ENCODE results near the gene CLCNKB.
"Not testable (repeated sequence)": the region's sequence is repeated elsewhere in the genome, so short reads cannot be mapped to it uniquely, and the experiment has no call there.

Gene CLCNKB

DNA sequence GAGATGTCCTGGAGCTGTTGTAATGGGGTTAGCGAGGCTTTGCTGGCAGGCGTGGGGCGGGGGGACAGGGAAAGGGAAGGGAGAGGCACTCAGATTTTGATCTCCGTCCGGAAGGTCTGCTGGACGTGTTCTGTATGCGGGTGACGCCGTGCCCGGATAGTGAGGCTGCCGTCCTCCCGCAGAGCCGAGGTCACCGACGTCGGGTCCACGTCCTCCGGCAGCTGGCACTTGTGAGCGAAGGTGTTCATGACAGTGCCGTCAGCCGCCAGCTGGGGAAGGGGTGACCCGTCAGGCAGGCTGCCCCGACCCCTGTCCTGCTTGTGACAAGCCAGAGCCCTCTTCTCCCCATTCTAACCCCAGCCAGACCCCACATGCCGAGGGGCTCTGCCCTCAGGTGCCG lies 28.1 kb upstream of the CLCNKB start:
- DNase-seq (ENCODE audit: low read depth, low spot score), result no peak

DNA sequence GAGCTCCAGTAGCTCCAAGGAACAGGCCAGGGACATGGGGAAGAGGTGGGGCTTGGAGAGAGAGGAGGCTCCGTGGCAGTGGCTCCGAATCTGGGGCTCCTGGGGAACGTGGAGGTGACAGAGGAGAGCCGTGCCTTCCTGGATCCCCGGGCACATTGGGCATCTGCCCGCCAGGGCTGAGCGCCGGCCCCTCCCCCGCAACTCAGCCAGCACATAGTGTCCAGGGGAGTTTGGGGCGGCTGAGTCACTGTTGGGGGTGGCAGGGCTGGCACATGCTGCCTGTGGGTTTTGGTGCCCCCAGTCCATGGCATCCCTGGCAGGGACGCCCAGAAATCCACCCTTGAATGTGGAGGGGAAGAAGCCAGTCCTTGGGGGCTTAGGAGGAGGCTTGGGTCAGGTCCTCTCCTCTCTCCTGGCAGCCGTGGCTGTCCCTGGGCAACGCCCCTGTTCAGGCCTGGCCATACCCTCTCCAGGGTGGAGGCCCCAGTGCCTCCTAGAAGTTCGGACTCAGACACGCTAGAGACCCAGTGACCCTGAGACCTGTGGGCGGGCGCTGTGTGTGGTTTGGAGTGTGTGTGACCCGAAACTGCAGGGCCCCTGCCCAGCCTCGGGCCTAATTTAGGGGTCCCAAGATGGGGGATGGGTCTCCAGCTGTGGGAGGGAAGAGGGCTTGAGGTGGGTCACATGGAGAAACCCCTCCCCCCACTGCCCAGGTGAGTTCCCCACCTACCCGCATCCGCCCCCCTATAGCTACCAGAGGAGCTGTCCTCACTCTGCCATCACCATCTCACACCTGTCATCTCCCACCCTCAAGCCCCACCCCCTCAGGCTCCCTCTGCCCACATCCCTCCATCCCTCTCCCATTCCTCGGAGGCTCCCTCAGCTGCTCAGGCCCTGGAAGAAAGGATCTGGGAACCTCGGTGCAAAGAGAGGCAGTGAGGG lies 27.4 kb upstream of the CLCNKB start:
- DNase-seq (ENCODE audit: low read depth, low spot score), result no peak

DNA sequence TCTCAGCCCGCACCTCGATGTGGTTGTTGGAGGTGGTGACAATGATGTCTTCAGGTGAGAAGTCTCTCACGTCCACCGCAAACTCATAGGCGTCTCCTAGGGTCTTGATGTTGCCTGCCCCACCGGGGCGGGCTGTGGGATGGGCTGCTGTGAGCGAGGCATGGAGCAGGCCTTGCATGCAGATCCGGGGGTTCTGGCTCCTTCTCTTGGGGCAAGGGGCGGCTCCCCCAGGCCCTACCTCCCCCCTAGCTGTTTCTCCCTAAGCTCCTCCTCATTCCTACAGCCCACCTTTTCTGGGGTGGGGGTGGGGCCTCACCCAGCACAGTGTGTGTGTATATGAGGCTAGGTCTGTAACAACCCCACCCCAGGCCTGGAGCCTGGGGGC lies 26.5 kb upstream of the CLCNKB start:
- DNase-seq (ENCODE audit: low read depth, low spot score), result no peak

DNA sequence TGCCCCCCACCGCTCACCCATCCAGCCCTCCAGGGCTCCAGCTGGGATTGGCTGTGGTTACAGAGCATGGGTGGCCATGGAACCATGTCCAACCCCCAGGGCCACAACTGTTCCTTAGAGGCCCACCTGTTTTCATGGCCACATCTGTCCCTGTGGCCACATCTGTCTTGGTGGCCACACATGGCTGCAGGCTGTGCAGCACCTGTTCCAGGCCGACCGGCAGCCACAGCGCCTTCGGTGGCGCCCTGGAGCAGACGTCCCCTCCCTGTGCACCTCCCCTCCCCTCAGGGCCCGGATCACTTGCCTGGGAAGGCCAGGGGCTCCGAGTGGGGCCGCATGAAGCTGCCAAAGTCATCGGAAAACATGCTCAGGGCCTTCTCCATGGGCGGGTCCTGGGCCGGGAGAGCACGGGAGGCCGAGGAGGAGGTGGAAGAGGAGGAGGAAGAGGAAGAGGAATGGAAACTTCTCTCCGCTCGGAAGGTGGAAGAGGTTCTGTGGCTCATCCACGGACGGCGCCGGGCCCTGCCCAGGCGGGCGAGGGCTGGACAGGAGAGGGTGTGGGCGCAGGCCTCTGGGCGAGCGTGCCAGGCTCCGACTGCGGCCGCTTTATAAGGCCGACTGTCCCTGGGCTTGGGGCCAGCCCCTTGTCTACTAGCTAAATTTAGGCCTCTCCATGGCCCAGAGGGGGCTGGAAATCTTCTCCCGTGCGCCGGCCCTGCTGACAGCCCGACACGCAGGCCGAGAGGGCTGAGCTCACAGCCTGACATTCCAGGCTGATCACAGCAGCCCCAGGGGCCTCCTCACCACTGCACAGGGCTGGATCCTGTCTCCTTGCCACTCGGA lies 25.9 kb upstream of the CLCNKB start, which contains the start of gene HSPB7:
TSS of gene HSPB7 (minus strand) at position 583 of the 843 bp plus-strand sequence. CDS start at position 503, 80 bp downstream.
- DNase-seq (ENCODE audit: low read depth, low spot score), result no peak

DNA sequence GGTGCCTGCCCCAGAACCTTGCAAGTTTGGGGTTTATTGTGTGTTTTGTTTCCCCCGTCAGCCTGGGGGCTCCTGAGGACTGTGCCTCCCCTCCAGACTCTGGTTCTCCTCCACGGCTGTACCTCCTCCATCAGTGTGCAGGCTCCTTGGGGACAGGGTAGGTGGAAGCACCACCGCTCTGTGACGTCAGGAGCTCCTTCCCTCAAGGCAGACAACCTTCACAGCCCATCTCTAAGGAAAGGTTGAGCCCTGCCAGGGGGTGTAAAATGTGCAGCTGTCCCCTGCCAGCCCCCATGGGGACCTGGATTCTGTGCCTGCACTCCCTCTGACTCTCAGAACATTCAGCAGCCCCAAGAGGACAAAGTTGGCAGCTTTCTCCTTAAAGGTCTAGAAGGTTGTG lies 25.3 kb upstream of the CLCNKB start:
- DNase-seq (ENCODE audit: low read depth, low spot score), result no peak

DNA sequence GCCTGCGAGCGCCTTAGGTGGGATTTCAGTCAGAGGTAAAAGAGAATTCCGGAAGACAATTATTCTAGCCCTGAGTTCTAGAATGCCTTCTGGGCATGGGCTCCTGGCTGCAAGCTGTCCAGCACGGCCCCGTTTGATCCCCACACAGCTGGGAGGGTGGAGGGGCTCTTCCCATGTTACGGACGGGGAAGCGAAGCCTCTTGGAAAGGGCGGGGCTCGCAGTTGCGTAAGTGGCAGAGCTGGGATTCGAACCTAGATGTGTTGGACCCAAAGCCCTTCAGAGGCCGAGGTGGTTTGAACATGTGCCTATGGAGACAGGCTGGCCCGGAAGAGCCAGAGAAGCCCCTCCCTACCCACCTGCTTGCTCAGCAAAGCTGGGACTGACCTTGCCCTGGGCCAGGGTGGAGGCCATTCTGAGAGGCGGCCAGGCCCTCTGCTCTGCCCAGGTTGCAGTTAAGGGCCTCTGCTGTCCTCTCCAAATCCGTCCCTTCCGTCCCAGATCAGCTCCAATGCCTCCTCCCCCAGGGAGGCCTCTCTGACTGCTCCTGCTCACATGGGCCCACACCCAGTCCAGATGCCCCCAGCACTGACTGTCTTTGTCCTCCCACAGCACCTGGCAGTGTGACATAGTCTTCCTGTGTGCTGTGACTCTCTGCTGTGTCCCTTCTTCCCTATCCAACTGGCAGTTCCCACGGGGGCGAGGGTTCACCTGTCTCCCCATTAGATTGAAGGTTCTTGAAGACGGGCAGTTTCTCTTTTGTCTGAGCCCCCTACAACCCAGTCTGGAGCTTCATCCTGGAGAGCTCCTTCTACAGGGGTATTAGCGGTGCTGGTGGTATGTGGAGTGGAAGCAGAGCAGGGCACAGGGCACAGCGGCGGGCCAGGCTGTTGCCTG lies 24.6 kb upstream of the CLCNKB start:
- DNase-seq (ENCODE audit: low read depth, low spot score), result no peak

DNA sequence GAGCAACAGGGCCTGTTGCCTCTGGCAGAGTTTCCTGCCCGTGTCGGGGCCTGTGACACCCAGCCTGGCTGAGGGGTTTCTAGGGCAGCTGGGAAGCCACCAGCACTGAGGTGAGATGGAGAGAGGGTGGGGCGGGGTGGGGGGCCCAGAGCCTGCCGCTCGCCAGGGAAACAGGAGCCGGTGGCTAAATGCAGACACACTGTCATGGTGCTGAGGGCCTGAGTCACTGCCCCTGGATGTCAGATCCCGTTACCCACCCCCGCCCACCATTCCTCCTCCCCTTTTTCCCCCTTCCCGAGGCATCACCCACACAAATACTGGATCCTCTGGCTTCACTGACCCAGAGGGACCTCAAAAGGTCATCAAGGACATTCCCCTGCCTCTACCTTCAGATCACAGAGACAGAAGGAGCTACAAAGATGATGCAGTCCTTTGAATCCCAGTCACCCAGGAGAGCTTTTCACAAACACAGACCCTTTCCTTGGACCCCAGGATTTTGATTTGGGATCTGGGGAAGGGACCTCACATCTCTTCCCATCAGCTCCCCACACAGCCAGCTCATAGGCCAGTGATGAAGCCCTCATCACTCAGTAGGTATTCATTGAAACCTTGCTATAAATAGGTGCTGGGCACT lies 23.8 kb upstream of the CLCNKB start:
- no peak for DNase-seq (ENCODE audit: low read depth, low spot score)

DNA sequence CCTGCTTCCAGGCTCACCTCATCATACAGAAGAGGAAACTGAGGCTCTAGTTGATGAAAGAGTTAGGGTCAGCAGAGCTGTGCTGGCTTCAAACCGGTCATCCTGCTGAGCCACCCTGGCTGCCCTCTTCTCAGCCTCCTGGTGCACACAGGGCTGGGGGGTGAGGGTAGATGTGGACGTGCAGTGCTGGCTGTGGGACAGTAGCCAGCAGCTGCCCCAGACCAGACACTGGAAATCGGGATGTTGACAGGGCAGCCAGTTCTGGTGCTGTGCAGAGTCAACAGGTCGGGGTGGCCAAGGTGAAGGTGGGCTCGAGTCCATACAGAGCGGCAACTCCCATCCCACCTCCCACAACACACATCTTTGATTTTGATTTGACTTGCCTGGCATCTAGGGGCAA lies 23.3 kb upstream of the CLCNKB start:
- no peak for DNase-seq (ENCODE audit: low read depth, low spot score)

DNA sequence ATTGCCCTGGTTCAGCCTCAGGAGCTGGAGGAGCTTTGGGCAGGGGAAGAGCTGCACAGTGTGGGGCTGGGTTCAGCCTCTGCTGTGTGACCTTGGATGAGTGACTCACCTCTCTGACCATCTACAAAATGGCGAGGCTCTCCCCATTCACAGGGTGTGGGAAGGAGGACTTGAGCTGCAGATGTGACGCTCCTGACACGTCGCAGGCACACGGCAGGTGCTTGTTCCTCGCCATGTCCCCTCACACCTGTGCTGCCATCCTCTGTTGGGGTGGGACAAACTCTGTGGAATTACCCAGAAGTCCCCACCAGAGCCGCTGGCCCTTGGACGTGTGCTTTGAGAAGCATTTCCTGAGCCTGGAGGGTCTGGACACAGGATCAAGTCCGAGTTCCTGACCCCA lies 22.7 kb upstream of the CLCNKB start:
- DNase-seq (ENCODE audit: low read depth, low spot score), result not testable (repeated sequence)

DNA sequence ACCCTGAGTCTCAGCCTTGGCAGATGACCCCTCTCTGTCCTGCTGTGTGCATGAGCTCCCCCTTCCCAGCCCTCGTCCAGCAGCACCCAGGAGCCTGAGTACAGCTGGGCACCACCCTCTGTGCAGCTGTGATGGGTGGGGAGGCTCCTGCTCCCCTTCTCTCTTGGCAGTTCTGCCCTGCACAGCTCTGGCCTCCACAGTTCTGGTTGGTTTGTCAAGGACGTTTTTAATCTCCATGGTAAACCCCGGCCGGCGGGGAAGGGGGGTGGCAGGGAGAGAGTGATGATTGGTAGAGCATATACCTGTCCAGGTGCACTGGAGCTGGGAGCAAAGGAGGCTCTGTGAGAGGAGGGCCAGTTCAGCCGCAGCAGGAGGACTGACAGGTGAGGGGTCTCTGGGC lies 21.9 kb upstream of the CLCNKB start, which contains the start of gene CLCNKA:
TSS of gene CLCNKA (plus strand) at position 356 of the 400 bp plus-strand sequence. CDS start 584 bp downstream, outside the sequence.
- DNase-seq (ENCODE audit: low read depth, low spot score), result no peak

DNA sequence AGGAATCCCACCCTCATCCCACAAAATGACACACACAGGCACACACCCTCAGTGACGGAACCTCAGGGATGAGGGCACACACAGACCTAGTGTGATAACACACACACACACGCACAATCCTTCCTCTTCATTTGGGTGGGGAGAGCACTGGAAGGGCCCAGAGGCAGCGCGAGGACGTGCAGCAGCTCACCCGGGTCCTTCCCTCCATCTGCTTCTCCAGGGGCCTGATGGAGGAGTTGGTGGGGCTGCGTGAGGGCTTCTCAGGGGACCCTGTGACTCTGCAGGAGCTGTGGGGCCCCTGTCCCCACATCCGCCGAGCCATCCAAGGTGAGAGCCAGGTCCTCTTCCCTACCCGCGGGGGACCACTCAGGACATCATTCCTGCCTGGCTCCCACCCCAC lies 21.2 kb upstream of the CLCNKB start:
- DNase-seq (ENCODE audit: low read depth, low spot score), result no peak

DNA sequence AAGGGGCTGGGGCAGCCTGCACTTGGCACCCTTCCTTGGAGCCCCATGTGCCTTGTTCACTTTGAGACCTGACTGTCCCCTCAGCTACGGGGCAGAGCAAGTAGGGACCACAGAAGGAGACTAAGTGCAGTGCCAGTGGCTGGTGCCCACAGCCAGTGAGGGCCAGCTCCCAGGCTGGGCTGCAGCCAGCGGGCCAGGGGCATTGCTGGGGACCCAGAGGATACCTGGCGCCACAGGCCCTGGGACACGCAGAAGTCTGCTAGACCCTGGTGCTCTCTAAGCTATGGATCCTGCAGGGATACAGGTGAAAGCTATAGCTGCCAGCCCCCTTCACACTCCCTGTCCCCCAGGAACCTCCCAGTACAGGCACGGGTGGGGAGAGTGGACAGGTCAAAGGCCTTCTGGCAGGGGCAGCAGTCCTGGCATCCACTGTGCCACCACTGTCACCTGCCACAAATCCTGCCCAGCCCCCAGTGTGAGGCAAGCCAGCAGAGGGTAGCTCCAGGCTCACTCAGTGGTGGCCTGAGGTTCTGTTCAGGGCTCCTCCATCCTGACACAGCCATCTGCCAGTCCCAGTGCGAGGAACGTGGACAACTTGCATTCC lies 20.4 kb upstream of the CLCNKB start:
- no peak for DNase-seq (ENCODE audit: low read depth, low spot score)

DNA sequence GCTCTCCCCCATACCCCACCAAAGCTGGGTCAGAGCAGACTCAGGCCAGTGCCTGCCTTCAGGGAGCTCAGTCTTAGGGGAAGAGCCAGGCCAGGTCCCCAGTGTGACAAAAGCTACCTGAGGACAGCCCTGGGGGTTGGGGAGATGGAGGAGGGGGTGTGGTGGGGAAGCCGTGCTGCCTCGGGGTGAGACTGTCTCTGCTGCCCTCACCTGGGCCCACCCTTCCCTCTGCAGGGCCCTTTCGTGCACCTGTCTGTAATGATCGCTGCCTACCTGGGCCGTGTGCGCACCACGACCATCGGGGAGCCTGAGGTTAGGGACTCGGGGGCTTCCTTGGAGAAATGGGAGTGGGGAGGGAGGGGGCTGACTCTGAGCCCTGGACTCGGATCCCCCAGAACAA lies 17.3 kb upstream of the CLCNKB start:
- DNase-seq (ENCODE audit: low read depth, low spot score), result not testable (repeated sequence)

DNA sequence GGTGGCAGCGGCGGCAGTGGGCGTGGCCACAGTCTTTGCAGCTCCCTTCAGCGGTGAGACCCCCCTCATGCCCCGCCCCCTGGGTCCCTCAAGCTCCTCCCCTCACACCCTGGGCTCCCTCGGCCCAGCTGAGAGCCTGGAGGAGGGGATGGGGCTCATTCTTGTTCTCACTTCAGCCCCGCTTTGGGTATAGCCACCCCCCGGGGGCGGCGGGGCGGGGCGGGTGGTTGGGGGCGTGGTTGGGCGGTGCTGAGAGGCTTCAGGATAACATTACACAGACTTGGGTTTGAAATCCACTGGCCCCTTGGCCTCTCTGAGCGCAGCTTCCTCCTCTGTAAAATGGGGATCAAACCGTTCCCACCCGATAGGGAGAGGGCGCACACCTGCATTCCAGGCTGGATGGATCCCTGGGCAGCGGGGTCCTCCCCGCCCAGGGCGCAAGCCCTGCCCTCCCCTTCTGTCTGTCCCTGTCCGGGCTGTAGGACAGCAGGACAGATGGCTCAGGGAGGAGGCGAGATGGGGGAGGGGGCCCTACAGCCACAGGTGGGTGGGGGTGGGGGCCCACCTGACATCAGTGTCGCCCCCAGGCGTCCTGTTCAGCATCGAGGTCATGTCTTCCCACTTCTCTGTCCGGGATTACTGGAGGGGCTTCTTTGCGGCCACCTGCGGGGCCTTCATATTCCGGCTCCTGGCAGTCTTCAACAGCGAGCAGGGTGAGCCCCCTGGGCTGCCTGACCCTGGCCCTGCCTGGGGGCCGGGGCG lies 16.7 kb upstream of the CLCNKB start:
- no peak for DNase-seq (ENCODE audit: low read depth, low spot score)

DNA sequence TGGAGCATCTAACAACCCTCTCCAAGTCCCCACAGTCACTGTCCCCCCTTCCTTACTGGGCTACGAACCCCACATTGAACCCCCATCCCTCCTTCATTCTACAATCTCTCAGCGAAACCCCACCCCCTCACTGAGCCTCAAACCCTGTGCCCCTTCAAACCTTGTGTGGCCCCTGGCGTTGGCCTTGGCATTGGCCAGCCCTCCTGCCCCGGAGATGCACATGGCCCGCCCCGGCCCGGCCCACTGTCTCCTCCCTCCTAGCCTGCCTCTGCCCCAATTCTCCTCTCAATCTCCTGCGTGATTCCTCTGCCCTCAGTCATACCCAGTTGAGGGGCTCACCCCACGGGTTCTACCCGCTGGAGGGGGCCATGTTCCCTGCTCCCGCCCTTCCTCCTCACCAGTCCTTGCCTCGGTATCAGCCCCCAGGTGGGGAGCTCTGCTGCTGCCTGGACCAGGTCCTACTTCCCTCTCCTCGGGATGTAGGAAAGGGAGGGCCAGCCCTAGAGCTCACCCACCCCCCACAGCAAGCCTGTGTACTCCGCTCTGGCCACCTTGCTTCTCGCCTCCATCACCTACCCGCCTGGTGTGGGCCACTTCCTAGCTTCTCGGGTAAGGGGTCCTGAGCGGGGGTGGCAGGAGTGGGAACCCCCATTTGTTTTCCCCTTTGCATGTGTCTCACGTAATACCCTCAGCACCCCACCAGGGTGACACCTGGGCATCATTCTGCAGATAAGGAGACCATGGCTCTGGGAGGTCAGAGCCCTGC lies 15.2 kb upstream of the CLCNKB start:
- DNase-seq (ENCODE audit: low read depth, low spot score), result no peak

DNA sequence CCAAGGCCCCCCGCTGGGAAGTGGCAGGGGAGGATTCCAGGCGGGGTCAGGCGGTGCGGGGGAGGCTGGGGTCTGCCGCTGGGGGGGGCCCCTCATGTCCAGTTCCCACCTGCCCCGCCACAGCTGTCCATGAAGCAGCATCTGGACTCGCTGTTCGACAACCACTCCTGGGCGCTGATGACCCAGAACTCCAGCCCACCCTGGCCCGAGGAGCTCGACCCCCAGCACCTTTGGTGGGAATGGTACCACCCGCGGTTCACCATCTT lies 14.6 kb upstream of the CLCNKB start:
- DNase-seq (ENCODE audit: low read depth, low spot score), result not testable (repeated sequence)

DNA sequence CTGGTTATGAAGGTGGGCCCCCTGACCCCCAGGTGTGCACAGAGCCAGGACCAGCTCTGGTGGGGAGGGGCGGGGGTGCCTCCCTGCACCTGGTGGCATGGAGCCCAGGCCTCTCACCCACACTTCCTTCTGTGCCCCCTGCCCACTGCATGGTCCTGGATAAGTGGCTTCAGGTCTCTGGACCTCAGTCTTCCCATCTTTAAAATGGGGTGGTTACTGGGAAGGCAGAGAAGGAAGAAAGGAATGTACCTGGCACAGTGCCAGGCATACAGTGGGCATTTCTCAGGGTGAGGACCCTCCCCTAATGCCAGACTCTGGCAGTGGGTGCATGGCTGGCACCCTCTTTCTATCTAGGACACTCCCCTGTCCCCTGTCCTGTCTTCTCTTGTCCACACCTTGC lies 14.3 kb upstream of the CLCNKB start:
- no peak for DNase-seq (ENCODE audit: low read depth, low spot score)

DNA sequence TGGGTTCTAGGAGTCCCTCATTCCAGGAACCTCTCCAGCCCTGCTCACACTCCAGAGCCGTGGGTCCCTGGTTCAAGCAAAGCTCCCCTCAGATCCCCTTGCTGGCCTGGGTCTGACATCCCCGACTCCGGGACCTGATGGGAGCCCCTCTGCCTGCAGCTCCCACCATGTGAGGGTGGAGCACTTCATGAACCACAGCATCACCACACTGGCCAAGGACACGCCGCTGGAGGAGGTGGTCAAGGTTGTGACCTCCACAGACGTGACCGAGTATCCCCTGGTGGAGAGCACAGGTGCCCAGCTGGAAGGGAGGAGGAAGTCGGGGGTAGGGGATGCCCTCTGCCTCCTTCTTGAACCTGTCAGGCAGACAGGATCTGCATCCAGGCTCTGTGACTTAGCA lies 12.0 kb upstream of the CLCNKB start:
- DNase-seq (ENCODE audit: low read depth, low spot score), result no peak

DNA sequence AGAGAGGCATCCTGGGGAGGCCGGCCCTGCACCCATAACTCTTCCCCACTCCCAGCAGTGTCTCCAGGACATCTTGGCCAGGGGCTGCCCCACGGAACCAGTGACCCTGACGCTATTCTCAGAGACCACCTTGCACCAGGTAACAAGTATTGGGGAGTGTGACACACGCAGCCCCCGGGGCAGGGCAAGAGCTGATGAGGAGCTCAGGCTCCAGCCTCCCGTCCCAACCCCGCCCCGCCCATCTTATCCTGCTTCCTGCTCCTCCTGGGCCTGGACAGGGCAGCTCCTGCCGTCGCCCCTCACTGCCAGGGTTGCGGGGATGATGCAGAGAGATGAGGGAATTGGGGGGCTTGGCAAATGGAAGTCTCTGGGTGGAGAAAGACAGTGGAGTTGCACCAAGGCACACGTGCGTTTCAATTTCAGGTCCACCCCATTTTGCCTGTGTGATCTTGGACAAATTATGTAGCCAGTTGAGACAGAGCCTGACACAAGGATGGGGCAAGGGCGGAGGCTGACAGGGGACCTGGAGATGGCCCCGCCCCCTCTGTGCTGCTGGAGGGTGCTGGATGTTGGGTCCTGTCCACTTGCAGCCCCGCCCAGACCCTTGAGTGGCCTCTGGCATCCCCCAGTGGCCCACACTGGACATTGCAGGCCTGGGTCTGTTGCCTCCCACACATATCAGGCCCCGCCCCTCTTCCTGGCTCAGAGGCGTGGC lies 11.0 kb upstream of the CLCNKB start:
- peak; percentile 70 for DNase-seq (ENCODE audit: low read depth, low spot score)

Data from iPS DF 19.7 (cell line).